NCI-H2196 treated with DMSO at 0.1 percent for 48 hours (cell line): ENCODE data around the gene PIGQ.
A peak's percentile ranks its signal among the peaks of the same experiment; 100 is the strongest.

Experiments
- DNase-seq: peaks from one replicate; lab custom pipeline; 2025; ENCODE audit not compliant: unreplicated experiment; lab: John Stamatoyannopoulos, UW

The PIGQ gene

DNA sequence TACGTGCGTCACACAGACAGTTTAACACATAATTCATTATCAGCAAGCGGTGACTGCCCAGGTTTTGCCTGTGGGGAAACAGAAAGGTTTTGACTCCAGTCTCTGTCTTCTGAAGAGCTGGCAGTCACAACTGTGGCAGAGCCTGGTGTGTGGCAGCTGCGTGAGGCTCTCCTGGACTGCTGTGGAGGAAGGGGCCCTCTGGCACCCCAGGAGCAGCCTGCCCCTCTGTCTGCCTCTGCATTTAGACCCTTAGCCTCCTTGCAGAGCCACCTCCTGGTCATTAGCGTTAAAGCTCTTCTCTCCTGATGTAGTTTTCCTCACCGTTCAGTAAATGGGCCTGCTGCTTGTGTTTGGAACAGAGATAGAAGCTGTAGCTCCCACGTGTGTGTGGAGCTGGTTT is 31.0 kb downstream of the PIGQ start:
- no peak for DNase-seq

DNA sequence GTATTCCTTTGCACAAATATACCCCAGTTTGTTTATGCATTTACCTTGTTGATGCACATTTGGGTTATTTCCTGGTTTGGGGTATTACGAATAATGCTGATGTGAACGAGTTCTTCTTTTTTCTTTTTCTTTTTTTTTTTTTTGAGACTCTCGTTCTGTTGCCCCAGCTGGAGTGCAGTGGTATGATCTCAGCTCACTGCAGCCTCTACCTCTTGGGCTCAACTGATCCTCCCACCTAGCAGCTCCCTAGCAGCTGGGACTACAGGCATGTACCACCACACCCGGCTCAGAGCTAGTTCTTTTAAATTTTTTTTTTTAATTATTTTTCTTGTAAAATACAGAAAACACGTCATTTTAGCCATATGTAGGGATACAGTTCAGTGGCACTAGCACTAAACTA is 34.2 kb downstream of the PIGQ start:
- DNase-seq, result no peak

DNA sequence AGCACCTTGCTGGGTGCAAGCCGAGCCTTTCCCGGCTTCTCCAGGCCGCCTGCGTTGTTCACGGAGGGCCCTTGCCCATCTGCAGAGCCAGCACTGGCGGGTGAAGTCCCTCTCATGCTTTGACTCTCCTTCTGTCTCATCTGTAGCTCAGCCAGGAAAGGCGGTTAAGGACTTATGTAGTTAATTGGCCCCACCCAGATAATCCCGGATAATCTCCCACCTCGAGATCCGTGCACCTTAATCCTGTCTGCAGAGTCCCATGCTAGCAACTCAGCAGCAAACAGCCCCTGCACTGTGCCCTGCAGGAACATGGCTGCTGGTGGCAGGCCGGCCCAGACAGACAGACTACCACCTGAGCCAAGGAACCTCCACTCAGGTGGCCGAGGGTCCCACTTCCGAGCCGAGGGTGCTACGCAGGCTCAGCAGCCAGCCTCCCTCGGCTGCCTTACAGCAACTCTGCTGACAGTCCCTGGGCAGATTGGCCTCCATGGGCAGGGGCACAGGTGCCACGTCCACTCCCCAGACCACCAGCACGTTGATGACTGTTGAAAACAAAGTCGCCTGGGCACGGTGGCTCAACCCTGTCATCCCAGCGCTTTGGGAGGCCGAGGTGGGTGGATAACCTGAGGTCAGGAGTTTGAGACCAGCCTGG is 37.0 kb downstream of the PIGQ start:
- no peak for DNase-seq

DNA sequence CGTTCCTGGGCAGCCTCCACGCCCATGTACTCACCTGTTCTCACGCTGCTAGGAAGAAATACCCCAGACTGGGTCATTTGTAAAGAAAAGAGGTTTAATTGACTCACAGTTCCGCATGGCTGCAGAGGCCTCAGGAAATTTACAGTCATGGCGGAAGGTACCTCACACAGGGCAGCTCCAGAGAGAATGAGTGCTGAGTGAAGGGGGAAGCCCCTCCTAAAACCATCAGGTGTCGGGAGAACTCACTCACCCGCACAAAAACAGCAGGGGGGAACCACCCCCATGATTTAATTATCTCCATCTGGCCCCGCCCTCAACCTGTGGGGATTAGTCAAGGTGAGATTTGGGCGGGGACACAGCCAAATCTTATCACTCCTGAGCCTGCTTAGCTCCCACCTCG is 38.3 kb downstream of the PIGQ start:
- no peak for DNase-seq

- DNase-seq, result no peak
Observed at GRCh38 chr16:609316-609715, 39.5 kb downstream of the PIGQ start.

GRCh38 chr16:609984-610383 is 40.2 kb downstream of the PIGQ start:
- DNase-seq, result no peak

DNA sequence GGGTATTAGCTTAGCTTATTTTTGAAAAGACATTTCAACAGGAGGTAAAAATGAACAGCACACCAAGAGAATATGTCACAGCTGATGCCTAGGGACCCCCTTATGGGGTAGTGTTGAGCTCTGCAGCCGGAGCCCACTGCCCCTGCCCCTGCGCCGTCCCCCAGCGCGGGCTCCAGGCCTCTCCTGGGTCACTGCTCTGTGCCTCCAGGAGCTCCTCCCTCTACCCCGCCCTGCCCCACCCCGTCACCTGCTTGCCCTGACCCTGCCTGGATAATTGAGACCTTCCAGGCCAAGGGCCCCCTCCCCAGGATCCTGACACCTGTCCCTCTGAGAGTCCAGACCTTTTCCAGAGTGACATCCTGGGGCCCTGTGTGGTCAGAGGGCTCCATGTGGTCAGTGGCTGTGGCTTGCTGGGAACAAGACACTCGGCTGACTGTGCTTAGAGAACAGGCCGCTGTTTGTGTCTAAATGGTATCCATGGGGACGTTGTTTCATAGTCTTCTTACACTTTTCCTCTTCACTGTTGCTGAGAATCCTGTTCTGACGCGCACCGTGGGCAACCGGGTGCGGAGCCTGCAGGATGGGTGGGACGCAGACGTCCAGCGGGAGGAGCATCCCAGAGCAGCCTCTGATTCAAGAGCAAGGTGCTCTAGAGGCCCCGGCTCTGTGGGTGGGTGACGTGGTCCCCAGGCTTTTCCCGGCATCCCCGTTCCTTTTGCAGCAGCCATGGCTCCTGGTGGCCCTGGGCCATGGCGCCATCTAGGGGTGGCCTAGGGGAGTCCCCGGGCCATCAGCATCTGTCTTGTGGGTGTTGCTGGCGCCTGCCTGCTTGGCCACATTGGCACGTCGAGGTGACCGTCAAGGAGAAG is 41.0 kb downstream of the PIGQ start:
- DNase-seq, result peak; percentile 23

DNA sequence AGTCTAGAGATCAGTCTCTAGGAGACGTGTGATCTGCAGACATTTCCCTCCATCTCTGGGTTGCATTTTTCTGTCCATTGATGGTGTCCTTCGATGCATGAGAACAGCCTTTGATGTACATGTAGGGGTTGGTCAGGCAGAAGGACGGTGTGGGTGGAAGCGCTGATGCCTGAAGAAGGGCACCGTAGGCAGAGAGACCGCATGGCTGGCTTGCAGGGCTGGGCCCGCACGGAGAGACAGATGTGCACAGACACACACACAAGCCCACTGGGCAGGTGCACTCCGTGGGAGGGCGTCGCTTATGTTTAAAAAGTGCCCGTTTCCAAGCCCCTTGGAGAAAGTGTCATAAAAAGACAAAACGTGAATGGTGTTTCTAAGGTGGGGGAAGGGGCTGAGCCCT is 45.4 kb downstream of the PIGQ start:
- no peak for DNase-seq

- DNase-seq, result no peak
Observed at GRCh38 chr16:616733-617586, 47.2 kb downstream of the PIGQ start.

- DNase-seq, result no peak
Observed at GRCh38 chr16:617855-618254, 48.1 kb downstream of the PIGQ start.

- no peak for DNase-seq
Observed at GRCh38 chr16:619476-620100, 49.8 kb downstream of the PIGQ start.

DNA sequence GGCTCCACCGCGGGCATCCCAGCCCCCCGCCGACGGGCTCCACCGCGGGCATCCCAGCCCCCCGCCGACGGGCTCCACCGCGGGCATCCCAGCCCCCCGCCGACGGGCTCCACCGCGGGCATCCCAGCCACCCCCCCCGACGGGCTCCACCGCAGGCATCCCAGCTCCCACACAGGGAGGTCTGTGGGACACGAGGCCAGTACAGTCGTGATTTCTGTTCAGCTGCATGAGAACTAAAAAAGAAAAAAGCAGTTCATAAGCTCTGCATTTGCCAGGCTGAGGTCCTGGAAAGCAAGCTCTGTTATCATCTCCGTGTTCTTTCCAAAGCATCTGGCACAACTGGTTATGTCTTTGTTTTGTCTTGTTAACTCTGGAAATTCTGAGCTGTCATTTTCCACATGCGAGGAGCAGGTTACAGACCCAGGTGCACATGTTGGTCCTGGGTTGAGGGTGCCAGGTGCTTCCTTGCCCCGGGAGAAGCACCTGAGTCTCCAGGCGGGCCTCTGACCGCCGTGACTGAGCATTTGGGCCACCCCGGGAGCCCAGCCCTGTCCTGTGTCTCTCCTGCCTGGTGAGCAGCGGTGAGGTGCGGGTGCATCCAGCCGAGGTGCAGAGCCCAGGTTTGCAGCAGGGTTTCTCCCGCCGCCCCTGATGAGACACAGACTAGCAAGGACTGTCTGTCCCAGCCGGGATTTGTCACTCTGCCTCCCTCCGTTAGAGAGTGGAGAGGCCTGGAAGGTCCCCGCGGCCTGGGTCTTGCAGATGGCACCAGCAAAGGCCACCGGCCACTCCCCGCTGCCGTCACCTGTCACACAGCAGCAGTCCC is 51.1 kb downstream of the PIGQ start:
- DNase-seq, result no peak

- DNase-seq, result no peak
Observed at GRCh38 chr16:621526-622105, 51.8 kb downstream of the PIGQ start.

DNA sequence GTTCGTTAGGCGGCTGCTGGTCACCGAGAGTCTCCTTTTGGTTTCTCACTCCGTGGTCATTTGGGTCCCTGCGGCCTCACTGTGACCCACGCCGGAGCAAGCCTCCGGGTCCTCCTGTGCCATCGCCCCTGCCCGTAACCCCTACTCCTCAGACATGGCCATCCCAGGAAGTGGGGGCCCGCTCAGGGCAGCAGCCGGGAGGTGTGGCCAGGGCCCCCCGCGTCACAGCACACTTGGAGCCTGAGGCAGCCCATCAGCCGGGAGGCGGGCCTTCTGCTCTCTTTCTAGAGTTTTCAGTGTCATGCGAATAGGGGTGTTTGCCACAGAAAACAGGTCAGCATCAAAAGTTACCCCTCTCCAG is 53.1 kb downstream of the PIGQ start:
- DNase-seq, result no peak

GRCh38 chr16:624526-625070 is 54.8 kb downstream of the PIGQ start:
- DNase-seq, result no peak

DNA sequence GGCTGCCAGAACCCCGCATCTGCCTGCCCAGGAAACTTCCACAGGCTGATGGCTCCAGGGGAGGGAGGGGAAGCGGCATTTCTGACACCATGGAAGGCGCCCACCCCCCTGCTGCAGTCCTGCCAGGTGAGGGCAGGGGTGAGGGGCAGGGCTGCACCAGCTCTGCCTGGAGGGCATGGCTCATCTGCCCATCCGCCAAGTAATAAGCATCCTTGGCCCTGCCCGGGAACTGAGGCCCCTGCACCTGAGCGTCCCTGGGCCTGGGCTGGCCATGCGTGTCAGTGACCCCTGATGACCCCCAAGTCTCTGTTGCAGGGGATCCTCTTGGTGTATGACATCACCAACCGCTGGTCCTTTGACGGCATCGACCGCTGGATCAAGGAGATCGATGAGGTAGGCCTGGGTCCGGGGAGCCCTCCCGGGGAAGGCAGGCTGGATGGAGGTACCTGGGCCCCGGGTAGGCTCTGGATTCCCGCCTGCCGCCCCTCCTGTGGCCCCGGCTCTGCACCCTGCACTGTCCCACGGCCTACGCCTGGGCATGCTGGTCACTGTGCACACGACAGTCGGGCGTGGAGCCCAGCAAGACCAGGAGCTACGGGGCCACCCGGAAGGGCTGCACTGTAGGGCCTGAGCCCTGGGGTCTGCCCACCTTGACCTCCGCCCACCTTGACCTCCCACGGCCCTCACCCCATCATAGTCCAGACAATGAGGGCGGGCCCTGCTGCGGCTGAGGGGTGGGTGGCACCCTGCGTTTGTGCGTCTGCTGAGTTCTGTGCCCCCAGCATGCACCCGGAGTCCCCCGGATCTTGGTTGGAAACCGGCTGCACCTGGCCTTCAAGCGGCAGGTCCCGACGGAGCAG is 55.6 kb downstream of the PIGQ start:
- DNase-seq, result no peak

- DNase-seq, result no peak
Observed at GRCh38 chr16:625977-626765, 56.4 kb downstream of the PIGQ start.
